BE2C (cell line): ENCODE results near the gene ABCA2.

Source experiments
- DNase-seq: peaks from one replicate; pipeline ENCODE4 v3.0.0-alpha.2; 2020
- H3K27me3 ChIP-seq: fragments of 250-450 bp; sonication (Bioruptor Pico); 2 replicates; pipeline ENCODE4 v1.5.1; 2020; ENCODE audit warnings: mild to moderate bottlenecking
- H3K36me3 ChIP-seq: fragments of 250-450 bp; sonication (Bioruptor Pico); 2 replicates; pipeline ENCODE4 v1.5.1; 2020; ENCODE audit warnings: mild to moderate bottlenecking
- H3K4me1 ChIP-seq: fragments of 250-450 bp; sonication (Bioruptor Pico); 2 replicates; pipeline ENCODE4 v1.5.1; 2020
- H3K4me3 ChIP-seq: 2 replicates; pipeline ENCODE4 v1.5.1; 2011; ENCODE audit warnings: low read depth, low read length
- H3K9me3 ChIP-seq: fragments of 250-450 bp; sonication (Bioruptor Pico); 2 replicates; pipeline ENCODE4 v1.5.1; 2020
- CTCF ChIP-seq: IDR thresholded peaks from 2 replicates; pipeline ENCODE4 v1.5.1; 2012; ENCODE audit warnings: mild to moderate bottlenecking, low read depth, low read length

The ABCA2 gene

GRCh38 chr9:136972743-136973142 lies 55.3 kb downstream of the ABCA2 start:
- DNase-seq, result no peak
- no peaks in the 10 kb centered on the region for H3K36me3 ChIP-seq
- TF ChIP-seq CTCF, result no peak
- no peaks in the 10 kb centered on the region for H3K27me3 ChIP-seq
- no peaks in the 10 kb centered on the region for H3K4me1 ChIP-seq
- H3K4me3 ChIP-seq, result no peak overlapping the region
- no peaks in the 10 kb centered on the region for H3K9me3 ChIP-seq

GRCh38 chr9:136972335-136972734 lies 55.7 kb downstream of the ABCA2 start:
- Histone ChIP-seq H3K27me3 (no peaks in the 10 kb centered on the region), H3K36me3 (no peaks in the 10 kb centered on the region), H3K4me1 (no peaks in the 10 kb centered on the region), H3K9me3 (no peaks in the 10 kb centered on the region), H3K4me3 (no peak overlapping the region)
- DNase-seq, result no peak
- TF ChIP-seq CTCF, result no peak

DNA sequence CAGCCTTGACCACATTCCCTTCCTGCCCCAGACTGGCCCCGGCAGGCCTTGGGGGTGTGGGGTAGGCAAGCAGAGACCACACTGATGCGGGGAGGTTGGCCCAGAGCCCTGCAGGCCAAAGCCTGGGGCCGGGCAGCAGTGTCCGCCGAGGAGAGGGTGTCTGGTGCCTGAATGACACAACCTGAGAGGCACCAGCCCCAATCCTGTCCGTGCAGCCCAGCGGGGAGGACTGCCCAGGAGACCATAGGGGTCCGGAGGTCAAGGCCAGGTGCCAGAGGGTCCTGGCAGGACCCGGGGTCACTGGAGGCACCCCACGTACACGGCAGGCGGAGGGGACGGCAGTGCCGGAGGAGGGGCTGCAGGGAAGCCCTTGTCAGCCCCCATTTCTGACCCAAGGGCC lies 56.3 kb downstream of the ABCA2 start:
- no peak overlapping the region for H3K4me3 ChIP-seq
- DNase-seq, result no peak
- H3K27me3 ChIP-seq, result no peaks in the 10 kb centered on the region
- H3K36me3 ChIP-seq, result no peaks in the 10 kb centered on the region
- H3K4me1 ChIP-seq, result no peaks in the 10 kb centered on the region
- H3K9me3 ChIP-seq, result no peaks in the 10 kb centered on the region
- TF ChIP-seq CTCF, result no peak

DNA sequence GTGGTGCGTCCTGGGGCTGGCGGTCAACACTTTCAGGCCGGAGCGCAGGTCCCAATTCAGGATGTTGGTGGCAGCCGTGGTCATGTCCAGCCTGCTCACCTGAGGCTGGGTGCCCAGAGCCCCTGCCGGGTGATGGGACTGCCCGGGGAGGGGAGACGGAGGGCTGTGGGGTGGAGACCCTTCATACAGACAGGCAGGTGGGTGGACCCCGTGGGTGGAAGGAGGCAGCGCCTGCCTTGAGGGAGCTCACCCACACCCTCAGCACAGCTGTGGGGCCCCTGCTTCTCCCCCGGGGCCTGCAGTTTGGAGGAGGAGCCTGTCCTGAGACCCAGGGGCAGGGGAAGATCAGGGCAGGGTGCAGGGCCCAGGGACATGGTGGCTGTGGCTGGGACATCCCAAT lies 57.7 kb downstream of the ABCA2 start:
- DNase-seq, result no peak
- no peak overlapping the region for H3K4me3 ChIP-seq
- no peak for TF ChIP-seq CTCF
- H3K27me3 ChIP-seq, result no peaks in the 10 kb centered on the region
- no peaks in the 10 kb centered on the region for H3K4me1 ChIP-seq
- H3K36me3 ChIP-seq, result no peaks in the 10 kb centered on the region
- H3K9me3 ChIP-seq, result no peaks in the 10 kb centered on the region

- TF ChIP-seq CTCF, result no peak
These were observed 58.3 kb downstream of the ABCA2 start for GRCh38 chr9:136969774-136970173.

DNA sequence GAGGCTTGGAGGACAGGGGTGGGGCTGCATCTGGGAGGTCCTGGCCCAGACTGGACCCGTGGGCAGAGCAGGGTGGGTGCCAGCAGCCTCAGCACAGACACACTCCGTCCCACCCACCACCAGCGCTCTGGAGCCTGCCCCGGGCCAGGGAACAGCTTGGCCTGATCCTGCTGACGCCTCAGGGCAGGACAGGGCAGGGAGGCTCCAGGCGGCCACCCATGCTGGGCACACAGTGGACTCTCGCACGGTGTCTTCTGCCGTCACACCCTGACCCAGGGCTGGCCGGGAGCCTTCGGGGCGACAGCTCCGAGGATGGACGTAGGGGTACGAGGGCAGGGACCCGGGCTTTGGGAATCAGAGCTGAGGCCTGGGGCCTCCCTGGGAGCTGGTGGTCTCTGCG lies 58.9 kb downstream of the ABCA2 start:
- DNase-seq, result no peak
- no peaks in the 10 kb centered on the region for H3K27me3 ChIP-seq
- H3K9me3 ChIP-seq, result no peaks in the 10 kb centered on the region
- no peaks in the 10 kb centered on the region for H3K4me1 ChIP-seq
- TF ChIP-seq CTCF, result no peak
- no peak overlapping the region for H3K4me3 ChIP-seq
- H3K36me3 ChIP-seq, result no peaks in the 10 kb centered on the region

More at GRCh38 chr9:136969774-136970173, 58.3 kb downstream of the ABCA2 start:
- Histone ChIP-seq H3K4me1 (no peaks in the 10 kb centered on the region), H3K27me3 (no peaks in the 10 kb centered on the region), H3K9me3 (no peaks in the 10 kb centered on the region), H3K4me3 (no peak overlapping the region), H3K36me3 (no peaks in the 10 kb centered on the region)
- no peak for DNase-seq
